Astrocyte of the spinal cord (primary cell): ENCODE measurements around the gene SLC1A4.
A peak's percentile ranks its signal among the peaks of the same experiment; 100 is the strongest.

Experiments used
- DNase-seq: peaks from one replicate; pipeline ENCODE4 v3.0.0; 2011; ENCODE audit warnings: low read depth, low spot score
- H3K4me3 ChIP-seq: 2 replicates; pipeline ENCODE4 v1.5.1; 2011; ENCODE audit warnings: low read depth, mild to moderate bottlenecking, low read length, moderate library complexity
- CTCF ChIP-seq: IDR thresholded peaks from 2 replicates; pipeline ENCODE4 v1.5.1; 2012; ENCODE audit warnings: low read depth, mild to moderate bottlenecking, low read length, inconsistent platforms
- in situ Hi-C: cut with HindIII; loops from 2 replicates; pipeline ENCODE4 v1.10.0; 2017; ENCODE audit warnings: low sequenced_read_pairs

Gene SLC1A4

GRCh38 chr2:65023742-65024141, 34.5 kb downstream of the SLC1A4 start:
- no peak for DNase-seq

GRCh38 chr2:65024149-65024829, 35.1 kb downstream of the SLC1A4 start:
- TF ChIP-seq CTCF, result no peak
- H3K4me3 ChIP-seq, result no peak overlapping the region
- peak; percentile 86 for DNase-seq
- in situ Hi-C loops, result no loop called here

More at GRCh38 chr2:65023742-65024141, 34.5 kb downstream of the SLC1A4 start:
- H3K4me3 ChIP-seq, result no peak overlapping the region
- TF ChIP-seq CTCF, result no peak
- in situ Hi-C loops, result no loop called here

GRCh38 chr2:65025453-65026123, 36.4 kb downstream of the SLC1A4 start:
- in situ Hi-C loops, result no loop called here
- no peak overlapping the region for H3K4me3 ChIP-seq
- no peak for DNase-seq
- no peak for TF ChIP-seq CTCF

- no peak for DNase-seq
- H3K4me3 ChIP-seq, result no peak overlapping the region
- TF ChIP-seq CTCF, result no peak
- in situ Hi-C loops, result no loop called here
These were observed 37.0 kb downstream of the SLC1A4 start for GRCh38 chr2:65026154-65026553.

- DNase-seq, result no peak
- in situ Hi-C loops, result no loop called here
- no peak for TF ChIP-seq CTCF
- H3K4me3 ChIP-seq, result no peak overlapping the region
These were observed 37.7 kb downstream of the SLC1A4 start for GRCh38 chr2:65026704-65027464.

- TF ChIP-seq CTCF, result no peak
- no peak overlapping the region for H3K4me3 ChIP-seq
- DNase-seq, result no peak
- in situ Hi-C loops, result no loop called here
These were observed 38.5 kb downstream of the SLC1A4 start for GRCh38 chr2:65027616-65028244.
